MM.1S (cell line): ENCODE measurements around the gene CHD2.
"Not testable (repeated sequence)": the region's sequence is repeated elsewhere in the genome, so short reads cannot be mapped to it uniquely, and the experiment has no call there.

Source experiments
- DNase-seq: peaks from one replicate; pipeline ENCODE4 v3.0.0-alpha.2; 2015
- H2AFZ ChIP-seq: fragments of 300-600 bp; sonication (generic); 2 replicates; pipeline ENCODE4 v1.6.0; 2016; ENCODE audit warnings: antibody characterized with exemption, low read length
- H3F3A ChIP-seq: fragments of 300-600 bp; sonication (generic); 2 replicates; pipeline ENCODE4 v1.6.1; 2016; ENCODE audit warnings: mild to moderate bottlenecking, antibody characterized with exemption, low read length, moderate library complexity, mixed read lengths; ENCODE audit not compliant: insufficient read depth
- H3K27ac ChIP-seq: fragments of 300-600 bp; sonication (generic); 2 replicates; pipeline ENCODE4 v1.5.1; 2016; ENCODE audit warnings: mild to moderate bottlenecking, low read length
- H3K27me3 ChIP-seq: fragments of 300-600 bp; sonication (generic); replicated peaks from 2 replicates; pipeline ENCODE4 v1.6.0; 2016; ENCODE audit warnings: low read length; ENCODE audit not compliant: insufficient read depth
- H3K36me3 ChIP-seq: fragments of 300-600 bp; sonication (generic); replicated peaks from 2 replicates; pipeline ENCODE4 v1.6.1; 2016; ENCODE audit warnings: mild to moderate bottlenecking, low read length, mixed read lengths; ENCODE audit not compliant: insufficient read depth
- H3K4me1 ChIP-seq: fragments of 300-600 bp; sonication (generic); 2 replicates; pipeline ENCODE4 v1.6.1; 2016; ENCODE audit warnings: low read length, mixed read lengths
- H3K4me2 ChIP-seq: fragments of 300-600 bp; sonication (generic); 2 replicates; pipeline ENCODE4 v1.6.0; 2016; ENCODE audit warnings: low read depth, low read length
- H3K4me3 ChIP-seq: fragments of 300-600 bp; sonication (generic); 2 replicates; pipeline ENCODE4 v1.5.1; 2016; ENCODE audit warnings: low read length, mixed read lengths
- H3K79me2 ChIP-seq: fragments of 300-600 bp; sonication (generic); 2 replicates; pipeline ENCODE4 v1.6.1; 2016; ENCODE audit warnings: mixed run types, low read length, mixed read lengths
- H3K9ac ChIP-seq: fragments of 300-600 bp; sonication (generic); 2 replicates; pipeline ENCODE4 v1.6.1; 2016; ENCODE audit warnings: low read length, mixed read lengths
- H3K9me2 ChIP-seq: fragments of 300-600 bp; sonication (generic); replicated peaks from 2 replicates; pipeline ENCODE4 v1.6.1; 2016; ENCODE audit warnings: mild to moderate bottlenecking, low read length, mixed read lengths; ENCODE audit not compliant: insufficient read depth
- H3K9me3 ChIP-seq: fragments of 300-600 bp; sonication (generic); replicated peaks from 2 replicates; pipeline ENCODE4 v1.6.1; 2016; ENCODE audit warnings: mild to moderate bottlenecking, low read length, mixed read lengths; ENCODE audit not compliant: insufficient read depth
- H4K20me1 ChIP-seq: fragments of 300-600 bp; sonication (generic); 2 replicates; pipeline ENCODE4 v1.6.1; 2016; ENCODE audit warnings: mild to moderate bottlenecking, low read length, moderate library complexity, mixed read lengths; ENCODE audit not compliant: insufficient read depth
- CTCF ChIP-seq: fragments of 300-600 bp; sonication (generic); IDR thresholded peaks from 2 replicates; pipeline ENCODE4 v1.5.1; 2016; ENCODE audit warnings: antibody characterized with exemption, low read length, mixed read lengths
- EZH2 ChIP-seq: fragments of 300-600 bp; sonication (generic); optimal IDR thresholded peaks from 2 replicates; pipeline ENCODE3; 2017; ENCODE audit warnings: low read depth, mild to moderate bottlenecking, antibody characterized with exemption, low read length, mixed read lengths
- EZH2phosphoT487 ChIP-seq: fragments of 300-600 bp; sonication (generic); IDR thresholded peaks from 2 replicates; pipeline ENCODE4 v1.6.1; 2018; ENCODE audit warnings: antibody characterized with exemption, low read length

CHD2 gene

GRCh38 chr15:92864127-92864814, 35.9 kb upstream of the CHD2 start:
- H3F3A ChIP-seq = no peaks in the 10 kb centered on the region
- no peak overlapping the region for H3K4me2 ChIP-seq
- H2AFZ ChIP-seq = no peak overlapping the region
- H4K20me1 ChIP-seq = no peaks in the 10 kb centered on the region
- no peak overlapping the region for H3K9ac ChIP-seq
- no peaks in the 10 kb centered on the region for H3K79me2 ChIP-seq
- H3K9me3 ChIP-seq = no peaks in the 10 kb centered on the region
- H3K36me3 ChIP-seq = no peaks in the 10 kb centered on the region
- no peak for TF ChIP-seq EZH2phosphoT487
- H3K27me3 ChIP-seq = no peaks in the 10 kb centered on the region
- no peaks in the 10 kb centered on the region for H3K9me2 ChIP-seq
- H3K4me1 ChIP-seq = no peaks in the 10 kb centered on the region
- H3K4me3 ChIP-seq = no peak overlapping the region
- no peak overlapping the region for H3K27ac ChIP-seq
- DNase-seq = no peak

- H3K27ac ChIP-seq = no peak overlapping the region
- TF ChIP-seq EZH2 = no peak
- TF ChIP-seq EZH2phosphoT487 = no peak
- TF ChIP-seq CTCF = no peak
- H3K36me3 ChIP-seq = no peaks in the 10 kb centered on the region
- DNase-seq = no peak
- no peaks in the 10 kb centered on the region for H4K20me1 ChIP-seq
- no peaks in the 10 kb centered on the region for H3K27me3 ChIP-seq
- H3K4me2 ChIP-seq = no peak overlapping the region
- H3K9me3 ChIP-seq = no peaks in the 10 kb centered on the region
- H3K4me1 ChIP-seq = no peaks in the 10 kb centered on the region
- H3K9ac ChIP-seq = no peak overlapping the region
- H3F3A ChIP-seq = no peaks in the 10 kb centered on the region
- no peaks in the 10 kb centered on the region for H3K9me2 ChIP-seq
- no peak overlapping the region for H3K4me3 ChIP-seq
- no peaks in the 10 kb centered on the region for H3K79me2 ChIP-seq
- H2AFZ ChIP-seq = no peak overlapping the region
Observed at GRCh38 chr15:92869263-92869940, 30.7 kb upstream of the CHD2 start.

GRCh38 chr15:92870010-92870591, 30.0 kb upstream of the CHD2 start:
- no peaks in the 10 kb centered on the region for H3K79me2 ChIP-seq
- H3F3A ChIP-seq = no peaks in the 10 kb centered on the region
- no peak overlapping the region for H3K27ac ChIP-seq
- H3K4me2 ChIP-seq = no peak overlapping the region
- TF ChIP-seq EZH2 (no peak), CTCF (no peak), EZH2phosphoT487 (no peak)
- H3K9ac ChIP-seq = no peak overlapping the region
- H3K27me3 ChIP-seq = no peaks in the 10 kb centered on the region
- no peaks in the 10 kb centered on the region for H3K9me3 ChIP-seq
- H4K20me1 ChIP-seq = no peaks in the 10 kb centered on the region
- H3K4me3 ChIP-seq = no peak overlapping the region
- no peak overlapping the region for H2AFZ ChIP-seq
- no peak for DNase-seq
- no peaks in the 10 kb centered on the region for H3K9me2 ChIP-seq
- H3K36me3 ChIP-seq = no peaks in the 10 kb centered on the region
- no peaks in the 10 kb centered on the region for H3K4me1 ChIP-seq

GRCh38 chr15:92872967-92873366, 27.2 kb upstream of the CHD2 start:
- DNase-seq, H4K20me1 ChIP-seq, H3K79me2 ChIP-seq, H3K9me2 ChIP-seq, H3K27me3 ChIP-seq, H3K4me2 ChIP-seq, H2AFZ ChIP-seq, H3F3A ChIP-seq, H3K9ac ChIP-seq, H3K9me3 ChIP-seq, H3K27ac ChIP-seq, H3K4me1 ChIP-seq, H3K4me3 ChIP-seq, H3K36me3 ChIP-seq: not testable (repeated sequence)
